GM19043 (cell line): Measurements from ENCODE around the gene EHD2.
"Not testable (repeated sequence)": the region's sequence is repeated elsewhere in the genome, so short reads cannot be mapped to it uniquely, and the experiment has no call there.

ENCODE experiments used
- ATAC-seq: cut with Tn5 transposase; IDR thresholded peaks from one replicate; pipeline ENCODE4 v1.9.1; 2021; ENCODE audit warnings: low read depth; ENCODE audit not compliant: unreplicated experiment

The EHD2 gene

DNA sequence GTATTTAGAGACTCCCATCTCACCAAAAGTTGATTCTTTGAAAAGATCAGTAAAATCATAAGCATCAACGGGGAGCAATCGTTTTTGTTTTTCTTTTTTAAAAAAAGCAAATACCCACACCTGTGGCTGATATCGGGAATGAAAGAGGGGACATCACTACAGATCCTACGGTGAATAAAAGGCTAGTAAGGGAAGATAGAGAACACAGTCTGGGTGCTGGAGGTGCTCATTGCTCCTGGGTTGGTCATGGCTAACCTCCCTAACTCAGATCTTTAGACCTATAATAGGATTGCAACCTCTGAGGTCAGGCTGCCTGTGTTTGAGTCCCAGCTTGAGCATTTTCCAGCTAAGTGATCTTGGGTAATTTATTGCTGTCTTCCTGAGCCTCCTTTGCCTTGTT is 1.1 kb downstream of the EHD2 start:
- no peak for ATAC-seq

DNA sequence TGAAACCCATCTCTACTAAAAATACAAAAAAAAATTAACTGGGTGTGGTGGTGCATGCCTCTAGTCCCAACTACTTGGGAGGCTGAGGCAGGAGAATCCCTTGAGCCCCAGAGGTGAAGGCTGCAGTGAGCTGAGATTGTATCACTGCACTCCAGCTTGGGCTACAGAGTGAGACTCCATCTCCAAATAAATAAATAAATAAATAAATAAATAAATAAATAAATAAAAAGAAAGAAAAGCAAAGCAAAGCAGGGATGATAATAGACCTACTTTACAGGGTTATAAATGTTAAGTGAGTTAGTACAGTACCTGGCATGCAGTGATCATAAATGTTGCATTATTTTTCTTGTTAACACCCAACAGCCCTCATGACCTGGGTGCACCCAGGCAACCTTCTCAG is 1.6 kb downstream of the EHD2 start:
- ATAC-seq = not testable (repeated sequence)

DNA sequence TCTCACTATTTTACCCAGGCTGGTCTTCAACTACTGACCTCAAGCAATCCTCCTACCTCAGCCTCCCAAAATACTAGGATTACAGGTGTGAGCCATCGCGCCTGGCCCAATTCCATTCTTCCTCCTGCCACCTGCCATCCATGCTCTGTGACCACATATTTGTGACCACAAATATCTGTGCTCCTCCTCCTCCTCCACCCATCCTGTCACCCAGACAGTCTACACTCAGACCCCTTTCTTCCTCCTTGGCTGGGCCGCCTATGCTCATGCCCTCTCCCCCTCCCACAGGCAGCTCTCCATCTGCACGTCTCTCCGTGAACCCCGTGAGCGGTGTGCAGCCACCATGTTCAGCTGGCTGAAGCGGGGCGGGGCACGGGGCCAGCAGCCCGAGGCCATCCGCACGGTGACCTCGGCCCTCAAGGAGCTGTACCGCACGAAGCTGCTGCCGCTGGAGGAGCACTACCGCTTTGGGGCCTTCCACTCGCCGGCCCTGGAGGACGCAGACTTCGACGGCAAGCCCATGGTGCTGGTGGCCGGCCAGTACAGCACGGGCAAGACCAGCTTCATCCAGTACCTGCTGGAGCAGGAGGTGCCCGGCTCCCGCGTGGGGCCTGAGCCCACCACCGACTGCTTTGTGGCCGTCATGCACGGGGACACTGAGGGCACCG is 3.2 kb downstream of the EHD2 start:
- no peak for ATAC-seq

DNA sequence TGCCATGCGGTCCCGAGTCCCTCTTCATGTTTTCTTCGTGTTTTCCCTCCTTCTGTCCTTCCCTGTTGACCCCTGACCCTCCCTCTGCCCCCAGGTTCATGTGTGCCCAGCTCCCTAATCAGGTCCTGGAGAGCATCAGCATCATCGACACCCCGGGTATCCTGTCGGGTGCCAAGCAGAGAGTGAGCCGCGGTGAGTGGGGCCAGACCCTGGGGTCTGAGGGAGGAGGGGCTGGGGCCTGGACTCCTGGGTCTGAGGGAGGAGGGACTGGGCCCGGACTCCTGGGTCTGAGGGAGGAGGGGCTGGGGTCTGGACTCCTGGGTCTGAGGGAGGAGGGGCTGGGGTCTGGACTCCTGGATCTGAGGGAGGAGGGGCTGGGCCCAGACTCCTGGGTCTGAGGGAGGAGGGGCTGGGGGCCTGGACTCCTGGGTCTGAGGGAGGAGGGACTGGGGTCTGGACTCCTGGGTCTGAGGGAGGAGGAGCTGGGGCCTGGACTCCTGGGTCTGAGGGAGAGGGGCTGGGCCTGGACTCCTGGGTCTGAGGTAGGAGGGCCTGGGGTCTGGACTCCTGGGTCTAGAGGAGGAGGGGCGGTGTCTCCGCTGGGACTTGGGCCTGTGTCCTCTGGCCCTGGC is 5.3 kb downstream of the EHD2 start:
- not testable (repeated sequence) for ATAC-seq

DNA sequence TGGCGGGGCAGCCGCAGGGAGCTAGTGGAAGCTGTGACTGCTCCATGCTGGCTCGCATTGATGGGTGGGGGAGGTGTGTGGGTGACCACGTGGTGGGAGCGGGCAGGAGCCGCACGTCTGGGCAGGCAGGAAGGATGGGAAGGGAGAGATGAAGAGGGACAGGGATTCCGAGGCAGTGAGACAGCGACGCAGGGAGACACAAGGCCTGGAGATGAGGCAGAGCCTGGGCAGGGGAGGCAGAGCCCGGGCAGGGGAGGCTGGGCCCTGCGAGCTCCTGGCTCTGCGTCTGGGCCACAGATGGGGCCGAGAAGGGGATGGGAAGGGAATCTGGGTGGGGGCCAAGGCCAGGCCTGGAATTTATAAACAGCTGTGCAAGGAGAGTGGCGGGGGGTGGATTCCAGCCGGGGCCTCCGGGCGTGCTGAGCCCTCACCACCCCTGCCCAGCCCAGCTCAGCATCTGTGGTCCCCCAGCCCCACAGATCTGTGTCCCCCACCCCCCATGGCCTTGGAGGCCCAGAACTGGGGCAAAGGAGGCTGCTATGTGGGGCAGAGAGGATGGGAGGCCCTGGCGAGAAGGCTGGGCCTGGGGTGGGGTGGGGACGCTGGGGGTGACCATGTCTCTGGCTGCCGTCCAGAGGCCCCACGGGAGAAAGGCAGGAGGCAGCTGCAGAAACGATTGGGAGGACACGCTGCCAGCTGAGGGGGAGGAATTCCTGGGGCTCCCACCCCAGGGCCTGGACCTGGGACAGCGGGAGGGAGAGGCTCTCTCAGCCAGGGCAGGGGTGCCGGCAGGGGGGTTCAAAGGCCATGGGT is 6.0 kb downstream of the EHD2 start:
- no peak for ATAC-seq

DNA sequence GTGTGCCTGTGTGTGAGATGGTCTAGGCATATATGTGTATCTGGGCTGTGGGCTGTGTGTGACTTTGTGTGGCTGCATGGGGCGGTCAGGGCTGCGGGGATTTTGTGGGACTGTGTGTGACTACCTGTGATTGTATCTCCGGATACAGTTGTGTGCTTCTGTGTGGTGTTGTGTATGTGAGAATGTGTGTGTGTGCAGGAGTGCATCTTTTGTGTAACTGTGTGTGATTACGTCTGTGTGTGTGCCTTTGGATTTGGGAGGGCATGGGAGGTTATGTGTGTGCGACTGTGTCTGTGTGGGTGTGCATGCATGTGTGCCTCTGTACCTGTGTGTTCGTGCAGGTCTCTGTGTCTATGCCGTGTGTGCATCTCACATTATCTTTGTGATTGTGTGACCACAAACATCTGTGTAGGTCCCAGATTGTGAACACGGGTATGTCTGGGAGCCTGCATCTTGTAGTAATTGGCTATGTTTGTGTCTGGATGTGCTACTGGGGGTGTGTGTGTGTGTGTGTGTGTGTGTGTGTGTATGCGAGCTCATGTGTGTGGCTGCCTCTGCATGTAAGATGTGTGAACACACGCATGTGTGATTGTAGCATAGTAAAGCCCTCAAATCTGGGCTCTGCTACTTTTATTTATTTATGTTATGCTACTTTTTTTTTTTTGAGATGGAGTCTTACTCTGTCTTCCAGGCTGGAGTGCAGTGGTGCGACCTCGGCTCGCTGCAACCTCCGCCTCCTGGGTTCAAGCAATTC is 7.6 kb downstream of the EHD2 start:
- ATAC-seq = no peak

DNA sequence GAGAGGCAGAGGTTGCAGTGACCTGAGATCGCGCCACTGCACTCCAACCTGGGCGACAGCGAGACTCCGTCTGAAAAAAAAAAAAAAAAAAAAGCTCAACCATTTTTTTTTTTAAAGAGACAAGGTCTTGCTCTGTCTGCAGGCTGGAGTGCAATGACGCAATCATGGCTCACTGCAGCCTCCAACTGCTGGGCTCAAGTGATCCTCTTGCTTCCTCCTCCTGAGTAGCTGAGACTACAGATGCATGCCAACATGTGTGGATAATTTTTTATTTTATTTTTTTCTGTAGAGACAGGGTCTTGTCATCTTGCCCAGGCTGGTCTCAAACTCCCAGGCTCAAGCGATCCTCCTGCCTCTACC is 10.3 kb downstream of the EHD2 start:
- ATAC-seq = no peak

DNA sequence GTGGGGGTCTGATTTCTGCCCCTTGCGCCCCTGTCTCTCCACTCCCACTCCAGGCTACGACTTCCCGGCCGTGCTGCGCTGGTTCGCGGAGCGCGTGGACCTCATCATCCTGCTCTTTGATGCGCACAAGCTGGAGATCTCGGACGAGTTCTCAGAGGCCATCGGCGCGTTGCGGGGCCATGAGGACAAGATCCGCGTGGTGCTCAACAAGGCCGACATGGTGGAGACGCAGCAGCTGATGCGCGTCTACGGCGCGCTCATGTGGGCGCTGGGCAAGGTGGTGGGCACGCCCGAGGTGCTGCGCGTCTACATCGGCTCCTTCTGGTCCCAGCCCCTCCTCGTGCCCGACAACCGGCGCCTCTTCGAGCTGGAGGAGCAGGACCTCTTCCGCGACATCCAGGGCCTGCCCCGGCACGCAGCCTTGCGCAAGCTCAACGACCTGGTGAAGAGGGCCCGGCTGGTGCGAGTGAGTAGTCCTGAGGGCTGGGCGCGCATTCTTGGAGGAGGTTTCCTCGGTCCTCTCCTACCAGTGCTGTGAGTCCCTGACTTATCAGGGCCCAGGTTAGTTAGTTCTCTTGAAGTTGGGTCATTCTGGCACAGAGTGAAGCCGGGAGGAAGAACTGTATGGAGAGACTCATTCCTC is 12.7 kb downstream of the EHD2 start:
- ATAC-seq = no peak

DNA sequence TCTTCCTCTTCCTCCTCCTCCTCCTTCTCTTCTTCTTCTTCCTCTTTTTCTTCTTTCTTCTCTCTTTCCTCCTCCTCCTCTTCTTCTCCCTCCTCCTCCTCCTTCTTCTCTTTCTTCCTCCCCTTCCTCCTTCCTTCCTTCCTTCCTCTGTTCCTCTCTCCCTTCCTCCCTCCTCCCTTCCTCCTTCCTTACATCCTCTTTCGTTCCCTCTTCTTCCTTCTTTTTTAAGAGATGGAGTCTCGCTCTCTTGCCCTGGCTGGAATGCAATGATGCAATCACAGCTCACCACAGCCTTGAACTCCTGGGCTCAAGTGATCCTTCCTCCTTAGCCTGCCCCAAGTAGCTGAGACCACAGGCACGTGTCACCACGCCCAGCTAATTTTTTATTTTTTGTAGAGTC is 13.2 kb downstream of the EHD2 start:
- no peak for ATAC-seq

DNA sequence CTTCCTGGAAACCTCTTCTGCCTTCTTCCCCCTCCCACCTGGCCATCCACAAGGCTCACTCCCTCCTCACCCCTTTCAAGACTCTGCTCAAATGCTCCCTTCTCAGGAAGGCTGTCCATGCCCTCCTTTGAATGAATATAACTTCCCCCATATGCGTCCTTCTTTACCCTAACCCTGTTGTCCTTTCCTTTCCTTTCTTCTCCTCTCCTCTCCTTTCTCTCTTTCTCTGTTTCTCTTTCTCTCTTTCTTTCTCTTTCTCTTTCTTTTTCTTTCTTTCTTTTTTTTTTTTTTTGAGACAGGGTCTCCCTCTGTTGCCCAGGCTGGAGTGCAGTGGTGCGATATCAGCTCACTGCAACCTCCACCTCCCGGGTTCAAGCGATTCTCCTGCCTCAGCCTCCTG is 15.1 kb downstream of the EHD2 start:
- not testable (repeated sequence) for ATAC-seq

DNA sequence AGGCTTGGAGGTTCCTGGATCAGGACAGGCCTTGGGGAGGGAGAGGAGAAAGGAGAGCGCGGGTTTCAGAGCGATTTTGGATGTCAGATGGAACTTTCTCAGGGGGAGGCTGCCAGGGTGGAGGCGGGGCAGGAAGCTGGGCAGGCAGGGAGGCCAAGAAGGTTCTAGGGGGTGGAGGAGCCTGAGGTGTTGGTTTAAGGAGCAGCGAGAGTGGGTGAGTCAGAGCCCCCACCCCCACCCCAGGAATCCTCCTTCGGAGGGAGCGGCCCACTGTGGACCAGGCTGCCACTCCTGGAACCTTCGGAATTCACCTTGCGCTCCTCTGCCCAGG is 16.2 kb downstream of the EHD2 start:
- ATAC-seq = no peak

DNA sequence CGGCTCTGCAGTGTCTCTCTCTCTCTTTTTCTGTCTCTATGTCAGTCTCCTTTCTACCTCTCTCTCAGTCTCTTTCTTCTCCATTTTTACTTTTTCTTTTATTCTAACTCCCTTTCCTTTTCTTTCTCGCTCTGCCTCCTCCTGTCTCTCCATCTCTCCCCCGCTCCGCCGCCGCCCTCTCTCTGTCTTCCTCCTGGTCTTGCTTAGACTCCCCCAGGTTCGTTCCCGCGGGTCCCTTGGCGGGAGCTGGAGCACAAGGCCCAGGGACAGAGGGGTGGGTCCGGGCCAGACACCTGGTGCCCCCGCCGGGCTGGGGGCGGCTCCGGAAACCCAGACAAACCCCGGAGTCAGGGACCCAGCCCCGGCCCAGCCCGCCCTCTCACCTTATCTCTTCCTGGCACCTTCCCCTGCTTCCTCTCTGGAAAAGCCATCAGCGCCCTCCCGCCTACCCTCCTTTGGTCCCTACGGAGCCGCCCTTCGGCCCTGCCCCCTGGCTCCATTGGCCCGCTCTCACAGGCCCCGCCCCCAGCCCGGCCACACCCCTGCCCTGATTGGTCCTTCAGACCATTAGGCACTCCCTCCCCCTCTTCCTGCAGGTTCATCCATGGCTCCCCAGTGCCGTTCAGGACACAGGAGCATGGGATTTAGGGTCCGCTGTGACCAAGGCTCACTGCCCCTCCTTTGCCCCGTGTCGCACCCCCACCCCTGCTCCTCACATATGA is 16.7 kb downstream of the EHD2 start:
- ATAC-seq = no peak

DNA sequence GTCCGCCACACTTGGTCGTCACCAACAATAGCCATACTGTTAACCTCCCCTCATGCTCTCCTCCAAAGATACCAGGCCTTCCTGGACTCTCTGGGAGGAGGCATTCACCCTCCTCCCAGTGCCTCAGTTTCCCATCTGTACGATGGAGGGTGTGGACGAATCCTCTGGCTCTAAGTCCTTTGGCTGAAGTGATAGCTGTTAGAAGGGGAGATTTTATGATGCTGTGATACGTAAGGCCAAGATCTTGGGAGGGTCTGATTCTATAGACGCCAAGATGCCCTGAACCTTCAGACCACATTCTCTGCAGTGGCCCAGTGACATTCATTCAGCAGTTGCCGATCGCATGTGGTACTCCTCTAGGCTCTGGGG is 17.3 kb downstream of the EHD2 start:
- no peak for ATAC-seq

DNA sequence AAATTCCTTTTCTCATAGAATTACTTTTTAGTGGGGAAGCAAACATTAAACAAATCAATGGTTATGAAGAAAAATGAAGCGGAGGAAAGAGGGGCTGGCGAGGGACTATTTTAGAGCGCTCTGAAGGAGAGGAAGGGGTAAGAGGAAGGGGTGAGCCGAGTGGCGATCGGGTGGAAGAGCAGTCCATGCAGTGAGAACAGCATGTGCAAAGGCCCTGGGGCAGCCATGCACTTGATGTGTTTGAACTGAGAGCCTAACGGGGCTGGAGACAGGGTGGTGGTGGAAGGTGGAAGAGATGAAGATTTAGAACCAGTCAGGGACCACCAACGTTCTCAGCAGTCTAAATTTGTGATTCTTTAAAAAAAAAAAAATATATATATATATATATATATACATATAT is 17.7 kb downstream of the EHD2 start:
- no peak for ATAC-seq

DNA sequence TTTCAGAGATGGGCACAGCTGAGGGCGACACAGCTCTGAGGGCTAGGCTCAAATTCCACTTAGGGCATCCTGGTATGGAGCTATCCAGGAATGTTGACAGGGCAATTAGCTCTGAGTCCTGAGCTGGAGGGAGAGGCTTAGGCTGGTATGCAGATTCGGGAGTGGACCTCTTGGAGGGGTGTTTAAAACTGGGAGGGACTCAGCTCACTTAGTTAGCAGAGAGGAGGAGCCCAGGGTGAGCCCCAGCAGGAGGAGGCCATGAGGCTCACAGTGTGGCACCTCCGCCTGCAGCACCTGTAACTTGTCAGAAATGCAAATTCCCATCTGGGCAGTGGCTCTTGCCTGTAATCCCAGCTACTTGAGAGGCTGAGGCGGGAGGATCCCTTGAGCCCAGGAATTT is 21.9 kb downstream of the EHD2 start:
- no peak for ATAC-seq

DNA sequence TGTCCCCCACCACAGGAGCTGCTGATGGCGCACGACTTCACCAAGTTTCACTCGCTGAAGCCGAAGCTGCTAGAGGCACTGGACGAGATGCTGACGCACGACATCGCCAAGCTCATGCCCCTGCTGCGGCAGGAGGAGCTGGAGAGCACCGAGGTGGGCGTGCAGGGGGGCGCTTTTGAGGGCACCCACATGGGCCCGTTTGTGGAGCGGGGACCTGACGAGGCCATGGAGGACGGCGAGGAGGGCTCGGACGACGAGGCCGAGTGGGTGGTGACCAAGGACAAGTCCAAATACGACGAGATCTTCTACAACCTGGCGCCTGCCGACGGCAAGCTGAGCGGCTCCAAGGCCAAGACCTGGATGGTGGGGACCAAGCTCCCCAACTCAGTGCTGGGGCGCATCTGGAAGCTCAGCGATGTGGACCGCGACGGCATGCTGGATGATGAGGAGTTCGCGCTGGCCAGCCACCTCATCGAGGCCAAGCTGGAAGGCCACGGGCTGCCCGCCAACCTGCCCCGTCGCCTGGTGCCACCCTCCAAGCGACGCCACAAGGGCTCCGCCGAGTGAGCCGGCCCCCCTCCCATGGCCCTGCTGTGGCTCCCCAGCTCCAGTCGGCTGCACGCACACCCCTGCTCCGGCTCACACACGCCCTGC is 27.8 kb downstream of the EHD2 start:
- ATAC-seq = no peak

DNA sequence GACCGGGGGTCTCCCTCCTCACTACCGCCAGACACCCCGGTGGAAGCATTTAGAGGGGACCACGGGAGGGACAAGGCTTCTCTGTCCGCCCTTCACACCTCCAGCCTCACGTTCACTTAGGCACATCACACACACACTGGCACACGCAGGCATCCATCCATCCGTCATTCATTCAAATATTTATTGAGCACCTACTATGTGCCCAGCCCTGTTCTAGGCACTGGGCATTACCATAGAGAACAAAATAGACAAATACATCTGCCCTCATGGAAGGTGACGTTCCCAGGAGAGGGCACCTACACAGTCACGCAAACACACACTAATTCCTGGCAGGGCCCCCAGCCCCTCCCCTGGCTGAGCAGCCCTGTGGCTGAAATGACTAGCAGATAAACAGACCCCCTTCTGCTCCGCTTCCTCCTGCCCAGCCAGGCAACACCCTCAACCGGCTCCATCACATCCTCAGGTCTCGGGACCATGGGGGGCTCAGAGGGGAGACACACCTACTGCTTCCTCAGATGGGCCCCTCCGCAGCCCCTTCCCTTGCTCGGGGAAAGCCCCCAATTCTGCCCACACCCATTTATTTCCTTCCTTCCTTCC is 28.4 kb downstream of the EHD2 start:
- no peak for ATAC-seq

DNA sequence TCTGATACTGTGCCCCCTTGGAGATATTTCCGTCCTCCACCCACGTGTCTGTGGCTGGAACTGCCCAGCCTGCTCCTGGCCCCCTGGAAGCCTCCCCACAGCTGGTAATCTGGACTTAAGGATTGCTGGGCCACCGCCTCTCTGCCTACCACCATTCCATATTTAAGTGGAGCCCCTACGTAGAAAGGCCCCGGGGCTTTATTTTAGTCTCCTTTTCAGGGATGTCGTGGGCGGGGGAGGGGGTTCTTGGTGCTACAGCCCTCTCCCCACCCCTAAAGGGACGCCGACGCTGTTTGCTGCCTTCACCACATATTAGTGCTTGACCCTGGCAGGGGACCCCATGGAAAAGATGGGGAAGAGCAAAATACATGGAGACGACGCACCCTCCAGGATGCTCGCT is 29.4 kb downstream of the EHD2 start:
- no peak for ATAC-seq
